HG02885 (cell line): ENCODE data around the gene ABHD16A.

Experiments used
- ATAC-seq: cut with Tn5 transposase; IDR thresholded peaks from one replicate; pipeline ENCODE4 v1.9.1; 2021; ENCODE audit warnings: mild to moderate bottlenecking; ENCODE audit not compliant: unreplicated experiment, poor library complexity

ABHD16A gene

GRCh38 chr6:31664790-31665500, 38.2 kb downstream of the ABHD16A start, which contains the start of gene GPANK1:
Gene GPANK1, minus strand, starts transcription at chr6:31664997. Its CDS starts 519 bp downstream, at chr6:31664478.
- peak; percentile 34 for ATAC-seq

- no peak for ATAC-seq
Observed at GRCh38 chr6:31663961-31664789, 38.9 kb downstream of the ABHD16A start.

- ATAC-seq = no peak
Observed at GRCh38 chr6:31663126-31663960, 39.8 kb downstream of the ABHD16A start.

- no peak for ATAC-seq
Observed at GRCh38 chr6:31662124-31662723, 40.9 kb downstream of the ABHD16A start.

GRCh38 chr6:31661262-31662123, 41.6 kb downstream of the ABHD16A start:
- ATAC-seq = no peak

- ATAC-seq = peak; percentile 54
Observed at GRCh38 chr6:31660381-31661261, 42.5 kb downstream of the ABHD16A start, which contains the start of gene C6orf47. Gene C6orf47, minus strand, starts transcription at chr6:31660778. Its CDS starts 831 bp downstream, at chr6:31659947.

GRCh38 chr6:31659649-31660380, 43.3 kb downstream of the ABHD16A start:
- peak; percentile 15 for ATAC-seq

GRCh38 chr6:31658983-31659648, 44.0 kb downstream of the ABHD16A start:
- ATAC-seq = no peak

- ATAC-seq = no peak
Observed at GRCh38 chr6:31658158-31658688, 44.9 kb downstream of the ABHD16A start.

- ATAC-seq = no peak
Observed at GRCh38 chr6:31657406-31658157, 45.5 kb downstream of the ABHD16A start.

GRCh38 chr6:31655349-31656237, 47.5 kb downstream of the ABHD16A start, which contains the start of gene APOM:
Gene APOM, plus strand, starts transcription at chr6:31655894. Its CDS starts 73 bp downstream, at chr6:31655967.
- ATAC-seq = no peak

GRCh38 chr6:31654574-31655348, 48.4 kb downstream of the ABHD16A start:
- no peak for ATAC-seq

- peak; percentile 64 for ATAC-seq
Observed at GRCh38 chr6:31652925-31653724, 50.0 kb downstream of the ABHD16A start.
